Anterior cingulate cortex (tissue), 58 donors: ENCODE measurements around the gene GPC6.

Experiments
- DNase-seq, 58 donors: peaks; one replicate each; lab custom pipeline; 2025; lab: John Stamatoyannopoulos, UW

Gene GPC6

GRCh38 chr13:93646245-93646644, 419.6 kb downstream of the GPC6 start:
- DNase-seq = no peak

DNA sequence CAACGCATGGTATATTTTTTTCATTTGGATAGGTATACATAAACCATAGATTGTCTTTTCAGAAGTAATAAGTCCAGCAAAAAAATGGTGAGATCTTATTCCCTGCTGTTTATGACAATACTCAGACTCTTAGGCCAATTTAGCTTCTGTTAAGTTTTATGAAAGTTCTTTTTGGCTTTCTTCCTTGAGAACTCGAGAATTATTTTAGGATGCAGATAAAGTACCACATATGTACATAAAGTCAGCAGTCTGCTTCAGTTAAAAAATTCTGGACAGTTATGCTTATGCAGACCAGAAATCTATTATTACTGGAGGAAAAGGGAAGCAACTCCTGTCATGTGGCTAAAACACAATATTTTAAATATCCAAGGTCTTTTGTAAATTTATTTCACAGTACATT, 422.9 kb downstream of the GPC6 start:
- no peak for DNase-seq

GRCh38 chr13:93653776-93654175, 427.2 kb downstream of the GPC6 start:
- DNase-seq = no peak

DNA sequence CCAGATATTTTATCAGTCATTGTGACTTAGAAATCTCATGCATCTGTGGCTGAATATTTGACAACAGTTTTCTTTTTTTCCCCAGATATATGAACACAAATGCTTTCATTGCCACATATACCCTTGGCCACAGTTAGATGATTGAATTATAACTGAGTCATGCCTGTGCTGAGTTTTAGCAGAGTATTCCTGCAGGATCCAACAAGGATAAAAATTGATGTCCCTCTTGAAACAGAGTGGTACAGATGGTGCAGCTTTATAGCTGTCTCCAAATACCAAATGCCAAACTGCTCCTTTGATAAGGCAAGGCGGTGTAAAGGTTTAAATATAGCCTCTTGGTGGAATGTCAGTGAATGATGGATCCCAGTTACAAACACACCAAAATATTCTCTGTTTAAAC, 428.5 kb downstream of the GPC6 start:
- DNase-seq = peak in 3 of 58 donors; percentile 8 to 38 (median 21)

GRCh38 chr13:93660391-93661063, 433.9 kb downstream of the GPC6 start:
- no peak for DNase-seq

GRCh38 chr13:93670866-93671265, 444.3 kb downstream of the GPC6 start:
- DNase-seq = no peak

DNA sequence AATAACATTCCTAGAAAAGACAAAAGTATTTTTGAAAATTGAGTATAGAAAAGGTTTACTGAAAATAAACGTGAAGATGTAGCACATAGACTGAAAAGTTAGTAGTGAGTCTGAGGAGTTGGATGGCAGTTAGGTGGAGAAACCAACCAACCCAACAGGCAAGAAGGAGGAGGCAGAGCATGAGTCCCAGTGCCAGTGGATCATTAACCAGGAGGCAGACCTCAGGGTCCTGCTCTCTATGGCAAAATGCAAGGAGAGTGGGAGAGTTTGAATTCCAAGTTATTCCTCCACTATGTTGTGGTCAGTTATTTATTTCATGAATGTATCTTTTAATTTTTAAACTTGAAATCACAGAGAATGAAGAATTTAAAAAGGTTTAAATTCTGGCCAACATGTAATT, 446.4 kb downstream of the GPC6 start:
- DNase-seq = no peak

DNA sequence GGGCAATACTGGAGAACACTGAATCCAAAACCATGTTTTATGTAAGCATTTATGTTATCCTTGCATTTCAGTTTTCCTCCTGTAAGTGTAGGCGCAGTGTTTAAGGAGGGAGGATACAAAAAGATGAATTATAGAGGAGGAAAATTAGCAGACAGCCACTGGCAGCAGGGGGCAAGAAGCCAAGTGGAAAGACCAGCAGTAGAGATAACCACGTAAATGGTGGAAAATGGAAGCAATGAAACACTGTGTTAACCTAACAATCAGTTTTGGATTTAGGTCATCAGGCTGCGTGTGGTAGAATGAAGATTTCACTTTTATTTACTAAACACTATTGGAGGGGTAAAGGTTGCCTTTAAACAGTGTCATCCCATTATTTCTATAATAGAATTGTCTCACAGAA, 447.3 kb downstream of the GPC6 start:
- no peak for DNase-seq

GRCh38 chr13:93674337-93674755, 447.7 kb downstream of the GPC6 start:
- no peak for DNase-seq

DNA sequence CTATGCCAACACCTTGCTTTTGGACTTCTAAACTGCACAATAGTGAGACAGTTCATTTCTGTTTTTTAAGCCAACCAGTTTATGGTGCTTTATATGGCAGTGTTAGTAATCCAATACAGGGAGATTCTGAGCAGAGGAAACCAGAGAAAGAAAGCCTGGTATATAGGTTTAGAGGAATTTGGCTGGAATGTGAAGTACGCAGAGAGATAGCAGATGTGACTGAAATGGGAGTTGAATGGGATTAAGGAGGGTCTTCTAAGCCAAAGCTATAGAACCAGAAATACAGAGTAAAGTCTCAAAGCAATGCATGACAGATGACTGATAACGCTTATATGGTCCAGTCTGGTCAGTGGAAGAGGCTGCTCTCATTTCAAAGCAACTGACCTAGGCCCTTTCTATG, 453.7 kb downstream of the GPC6 start:
- no peak for DNase-seq

- DNase-seq = no peak
These were observed 459.3 kb downstream of the GPC6 start for GRCh38 chr13:93685900-93686299.

- DNase-seq = no peak
These were observed 459.8 kb downstream of the GPC6 start for GRCh38 chr13:93686399-93686798.

DNA sequence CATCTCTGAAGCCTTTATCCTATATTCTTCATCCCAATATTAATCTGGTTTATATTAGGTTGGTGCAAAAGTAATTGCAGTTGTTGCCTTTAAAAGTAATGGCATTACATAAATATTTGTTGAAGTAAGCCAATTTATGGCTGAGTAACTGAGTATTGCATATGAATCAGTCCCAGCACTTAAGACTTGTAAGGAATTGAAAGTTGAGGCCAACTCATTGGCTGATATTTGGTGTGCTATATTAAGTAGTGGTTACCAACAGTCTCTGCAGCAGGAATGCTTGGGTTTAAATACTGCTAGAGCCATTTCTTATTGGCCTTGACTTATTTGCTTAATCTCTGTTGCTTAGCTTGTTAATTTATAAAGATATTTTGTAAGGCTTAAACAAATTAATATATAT, 460.7 kb downstream of the GPC6 start:
- no peak for DNase-seq

DNA sequence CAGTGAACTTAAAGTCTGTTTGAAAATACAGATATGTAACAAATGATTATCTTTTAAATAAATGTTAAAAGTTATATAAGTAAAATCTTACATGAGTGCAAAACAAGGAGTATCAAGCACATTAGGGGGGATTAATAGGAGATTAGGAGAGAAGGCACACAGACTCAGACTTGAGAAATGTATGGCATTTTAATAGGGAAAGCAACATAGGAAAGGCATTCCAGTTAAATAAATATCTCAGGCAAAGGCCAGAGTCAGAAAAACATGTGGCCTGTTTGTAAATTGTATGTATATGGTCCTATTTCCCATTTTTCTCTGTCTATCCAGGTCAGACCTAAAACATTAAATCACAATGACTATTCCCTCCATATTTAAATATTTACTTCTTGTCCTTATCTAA, 462.7 kb downstream of the GPC6 start:
- DNase-seq = no peak

DNA sequence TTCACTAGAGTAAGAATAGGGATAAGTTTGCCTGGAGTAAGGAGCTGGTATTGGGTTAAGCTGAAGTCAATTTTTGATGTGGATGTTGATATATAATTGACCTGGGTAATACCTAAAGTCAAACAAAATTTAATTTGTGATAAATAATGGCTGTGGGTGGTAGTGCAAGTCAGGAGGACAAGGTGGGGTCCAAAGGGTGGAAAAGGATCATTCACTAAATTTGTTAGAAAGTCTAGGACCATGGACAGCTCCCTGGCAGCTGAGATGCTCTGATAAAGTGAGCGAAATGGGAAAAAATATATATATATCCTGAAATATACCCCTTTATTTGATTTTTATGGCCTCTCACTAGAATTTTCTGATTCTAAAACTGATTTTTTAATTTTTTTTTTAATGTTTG, 463.5 kb downstream of the GPC6 start:
- DNase-seq = no peak

GRCh38 chr13:93698016-93698613, 471.5 kb downstream of the GPC6 start:
- no peak for DNase-seq

DNA sequence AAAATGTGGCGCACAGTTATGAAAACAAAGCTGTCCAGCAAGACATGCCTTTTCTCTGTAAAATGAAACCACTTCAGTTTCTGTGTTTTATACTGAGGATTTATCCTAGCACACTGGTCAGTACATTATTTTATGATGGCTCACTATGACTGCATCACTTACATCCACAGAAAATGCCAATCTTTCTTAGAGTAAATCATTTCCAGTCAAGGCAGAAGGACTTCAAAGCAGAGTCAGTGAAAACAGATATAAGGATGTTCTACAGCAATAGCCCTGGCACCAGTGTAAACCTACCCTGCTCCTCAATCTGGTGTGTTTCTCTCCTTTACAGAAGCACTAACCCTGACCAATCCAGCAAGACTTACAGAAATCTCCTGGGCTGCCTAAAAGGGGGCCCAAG, 473.5 kb downstream of the GPC6 start:
- DNase-seq = no peak

- DNase-seq = no peak
These were observed 481.9 kb downstream of the GPC6 start for GRCh38 chr13:93708308-93709075.

- no peak for DNase-seq
These were observed 483.1 kb downstream of the GPC6 start for GRCh38 chr13:93709506-93710244.

- no peak for DNase-seq
These were observed 487.6 kb downstream of the GPC6 start for GRCh38 chr13:93714171-93714570.

DNA sequence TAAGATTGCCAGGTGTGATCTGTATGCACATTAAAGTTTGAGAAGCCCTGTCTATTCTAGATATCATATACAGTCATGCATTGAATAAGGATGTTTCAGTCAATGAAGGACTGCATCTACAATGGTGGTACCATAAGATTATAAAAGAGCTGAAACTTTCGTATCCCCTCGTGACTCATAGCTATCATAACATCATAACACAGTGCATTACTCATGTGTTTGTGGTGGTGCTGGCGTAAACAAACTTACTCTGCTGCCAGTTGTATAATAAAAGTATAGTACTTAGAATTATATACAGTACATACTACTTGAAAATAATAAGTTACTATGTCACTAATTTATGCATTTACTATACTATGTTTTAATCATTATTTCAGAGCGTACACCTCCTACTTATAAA, 489.3 kb downstream of the GPC6 start:
- no peak for DNase-seq
